Measurements from ENCODE around the gene C18orf32.
"Not testable (repeated sequence)": the region's sequence is repeated elsewhere in the genome, so short reads cannot be mapped to it uniquely, and the experiment has no call there.

The C18orf32 gene

DNA sequence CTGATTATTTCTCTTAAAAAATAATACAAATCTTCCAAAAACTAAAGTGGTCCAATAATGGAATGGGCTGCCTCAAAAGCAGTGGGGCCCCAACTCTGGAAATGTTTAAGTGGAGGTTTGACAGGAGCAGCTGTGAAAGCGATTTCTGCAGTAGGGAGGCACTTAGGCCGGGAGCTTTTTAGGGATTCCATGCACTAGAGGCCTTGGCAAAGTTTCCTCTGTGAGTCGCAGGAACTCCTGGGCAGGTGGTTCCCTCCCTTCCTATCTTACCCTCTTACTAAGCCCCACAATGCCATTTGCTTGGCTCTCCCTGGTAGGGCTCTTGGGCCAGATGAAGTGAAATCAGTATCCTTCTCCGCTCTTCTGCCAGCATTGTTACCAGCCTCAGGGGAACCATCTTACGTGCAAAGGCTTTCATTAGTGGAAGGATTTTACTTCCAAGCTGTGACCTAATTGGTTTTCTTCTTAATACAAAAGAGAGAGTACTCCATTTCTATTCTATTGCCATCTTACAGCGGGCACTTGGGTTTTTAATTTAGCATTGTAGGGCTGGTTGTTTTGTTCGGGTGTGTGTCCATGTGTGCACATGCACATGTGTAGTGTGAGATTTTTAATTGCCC, 34.3 kb upstream of the C18orf32 start:
- Histone ChIP-seq H3K27me3 (ENCODE audit: control insufficient read depth in 5 of 5, insufficient read depth in 4 of 5, low read length in 5 of 5) (no peaks in the 10 kb centered on the region), H3K9me3 (ENCODE audit: control insufficient read depth in 5 of 5, low read length in 5 of 5) (no peaks in the 10 kb centered on the region), H3K36me3 (ENCODE audit: control insufficient read depth in 5 of 5, insufficient read depth in 5 of 5, low read length in 5 of 5) (no peaks in the 10 kb centered on the region), H3K4me1 (ENCODE audit: control insufficient read depth in 5 of 5, insufficient read depth in 5 of 5, low read length in 5 of 5) (no peaks in the 10 kb centered on the region), H3K9ac (ENCODE audit: low read length in 5 of 5) (no peak overlapping the region), H3K27ac (ENCODE audit: low read depth, low read length) (no peak overlapping the region), H3K4me3 (ENCODE audit: low read depth in 1 of 5, low read length in 5 of 5) (no peak overlapping the region)

DNA sequence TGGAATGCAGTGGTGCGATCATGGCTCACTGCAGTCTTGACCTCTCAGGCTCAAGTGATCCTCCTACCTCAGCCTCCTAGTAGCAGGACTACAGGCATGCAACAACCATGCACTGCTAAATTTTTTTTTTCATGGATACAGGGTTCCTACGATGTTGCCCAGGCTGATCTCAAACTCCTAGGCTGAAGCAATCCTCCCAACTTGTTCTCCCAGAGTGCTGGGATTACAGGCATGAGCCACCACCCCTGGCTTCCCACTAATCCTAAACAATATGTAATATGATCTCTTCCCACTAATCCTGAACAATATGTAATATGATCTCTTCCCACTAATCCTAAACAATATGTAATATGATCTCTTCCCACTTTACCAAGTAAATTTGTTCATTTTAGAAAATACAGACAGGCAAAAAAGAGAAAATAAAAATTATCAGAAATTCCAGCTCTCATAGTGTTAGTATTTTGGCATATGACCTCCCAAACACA, 33.7 kb upstream of the C18orf32 start:
- Histone ChIP-seq H3K27me3 (ENCODE audit: control insufficient read depth in 5 of 5, insufficient read depth in 4 of 5, low read length in 5 of 5) (no peaks in the 10 kb centered on the region), H3K9me3 (ENCODE audit: control insufficient read depth in 5 of 5, low read length in 5 of 5) (no peaks in the 10 kb centered on the region), H3K4me3 (ENCODE audit: low read depth in 1 of 5, low read length in 5 of 5) (no peak overlapping the region), H3K4me1 (ENCODE audit: control insufficient read depth in 5 of 5, insufficient read depth in 5 of 5, low read length in 5 of 5) (no peaks in the 10 kb centered on the region), H3K27ac (ENCODE audit: low read depth, low read length) (no peak overlapping the region), H3K9ac (ENCODE audit: low read length in 5 of 5) (no peak overlapping the region), H3K36me3 (ENCODE audit: control insufficient read depth in 5 of 5, insufficient read depth in 5 of 5, low read length in 5 of 5) (no peaks in the 10 kb centered on the region)

GRCh38 chr18:49519101-49519971, 32.3 kb upstream of the C18orf32 start:
- no peaks in the 10 kb centered on the region for H3K4me1 ChIP-seq (ENCODE audit: control insufficient read depth in 5 of 5, insufficient read depth in 5 of 5, low read length in 5 of 5)

DNA sequence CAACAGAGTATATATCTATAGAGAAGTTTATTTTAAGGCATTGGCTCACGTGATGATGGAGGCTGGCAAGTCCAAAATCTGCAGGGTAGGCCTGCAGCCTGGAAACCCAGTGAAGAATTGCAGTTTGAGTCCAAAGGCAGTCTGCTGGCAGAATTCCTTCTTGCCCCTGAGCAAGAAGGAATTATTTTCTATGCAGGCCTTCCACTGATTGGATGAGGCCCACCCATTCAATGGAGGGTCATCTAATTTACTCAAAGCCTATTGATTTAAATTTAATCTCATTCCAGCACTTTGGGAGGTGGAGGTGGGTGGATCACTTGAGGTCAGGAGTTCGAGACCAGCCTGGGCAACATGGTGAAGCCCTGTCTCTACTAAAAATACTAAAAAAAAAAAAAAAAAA, 30.4 kb upstream of the C18orf32 start:
- Histone ChIP-seq H3K27ac (ENCODE audit: low read depth, low read length) (no peak overlapping the region), H3K36me3 (ENCODE audit: control insufficient read depth in 5 of 5, insufficient read depth in 5 of 5, low read length in 5 of 5) (no peaks in the 10 kb centered on the region), H3K9me3 (ENCODE audit: control insufficient read depth in 5 of 5, low read length in 5 of 5) (no peaks in the 10 kb centered on the region), H3K9ac (ENCODE audit: low read length in 5 of 5) (no peak overlapping the region), H3K4me3 (ENCODE audit: low read depth in 1 of 5, low read length in 5 of 5) (no peak overlapping the region), H3K4me1 (ENCODE audit: control insufficient read depth in 5 of 5, insufficient read depth in 5 of 5, low read length in 5 of 5) (no peaks in the 10 kb centered on the region), H3K27me3 (ENCODE audit: control insufficient read depth in 5 of 5, insufficient read depth in 4 of 5, low read length in 5 of 5) (no peaks in the 10 kb centered on the region)

More at GRCh38 chr18:49519101-49519971, 32.3 kb upstream of the C18orf32 start:
- no peak overlapping the region for H3K27ac ChIP-seq (ENCODE audit: low read depth, low read length)
- no peaks in the 10 kb centered on the region for H3K9me3 ChIP-seq (ENCODE audit: control insufficient read depth in 5 of 5, low read length in 5 of 5)
- no peak overlapping the region for H3K4me3 ChIP-seq (ENCODE audit: low read depth in 1 of 5, low read length in 5 of 5)
- H3K9ac ChIP-seq (ENCODE audit: low read length in 5 of 5) = no peak overlapping the region
- no peaks in the 10 kb centered on the region for H3K36me3 ChIP-seq (ENCODE audit: control insufficient read depth in 5 of 5, insufficient read depth in 5 of 5, low read length in 5 of 5)
- H3K27me3 ChIP-seq (ENCODE audit: control insufficient read depth in 5 of 5, insufficient read depth in 4 of 5, low read length in 5 of 5) = no peaks in the 10 kb centered on the region

- Histone ChIP-seq H3K4me1 (ENCODE audit: control insufficient read depth in 5 of 5, insufficient read depth in 5 of 5, low read length in 5 of 5) (no peaks in the 10 kb centered on the region), H3K27ac (ENCODE audit: low read depth, low read length) (no peak overlapping the region), H3K36me3 (ENCODE audit: control insufficient read depth in 5 of 5, insufficient read depth in 5 of 5, low read length in 5 of 5) (no peaks in the 10 kb centered on the region), H3K9me3 (ENCODE audit: control insufficient read depth in 5 of 5, low read length in 5 of 5) (no peaks in the 10 kb centered on the region), H3K4me3 (ENCODE audit: low read depth in 1 of 5, low read length in 5 of 5) (no peak overlapping the region), H3K27me3 (ENCODE audit: control insufficient read depth in 5 of 5, insufficient read depth in 4 of 5, low read length in 5 of 5) (no peaks in the 10 kb centered on the region), H3K9ac (ENCODE audit: low read length in 5 of 5) (no peak overlapping the region)
These were observed 28.5 kb upstream of the C18orf32 start for GRCh38 chr18:49515516-49515915.

DNA sequence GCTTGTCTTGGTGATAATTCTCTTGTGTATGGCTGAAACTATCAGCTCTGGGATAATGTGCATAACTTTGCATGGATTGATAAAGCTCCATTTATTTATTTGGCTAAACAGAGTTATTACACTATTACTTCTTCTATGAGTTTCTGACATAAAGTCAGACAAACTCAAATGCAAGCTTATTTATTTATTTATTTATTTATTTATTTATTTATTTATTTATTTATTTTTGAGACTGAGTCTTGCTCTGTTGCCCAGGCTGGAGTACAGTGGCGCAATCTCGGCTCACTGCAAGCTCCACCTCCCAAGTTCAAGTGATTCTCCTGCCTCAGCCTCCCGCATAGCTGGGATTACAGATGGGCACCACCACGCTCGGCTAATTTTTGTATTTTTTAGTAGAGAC, 28.0 kb upstream of the C18orf32 start:
- H3K27ac ChIP-seq (ENCODE audit: low read depth, low read length); H3K4me1 ChIP-seq (ENCODE audit: control insufficient read depth in 5 of 5, insufficient read depth in 5 of 5, low read length in 5 of 5); H3K27me3 ChIP-seq (ENCODE audit: control insufficient read depth in 5 of 5, insufficient read depth in 4 of 5, low read length in 5 of 5); H3K36me3 ChIP-seq (ENCODE audit: control insufficient read depth in 5 of 5, insufficient read depth in 5 of 5, low read length in 5 of 5); H3K4me3 ChIP-seq (ENCODE audit: low read depth in 1 of 5, low read length in 5 of 5); H3K9ac ChIP-seq (ENCODE audit: low read length in 5 of 5); H3K9me3 ChIP-seq (ENCODE audit: control insufficient read depth in 5 of 5, low read length in 5 of 5): not testable (repeated sequence)

- H3K27ac ChIP-seq (ENCODE audit: low read depth, low read length) = no peak overlapping the region
- H3K9ac ChIP-seq (ENCODE audit: low read length in 5 of 5) = no peak overlapping the region
These were observed 27.5 kb upstream of the C18orf32 start for GRCh38 chr18:49514577-49514976.

GRCh38 chr18:49512876-49513275, 25.8 kb upstream of the C18orf32 start:
- H3K27ac ChIP-seq (ENCODE audit: low read depth, low read length); H3K4me3 ChIP-seq (ENCODE audit: low read depth in 1 of 5, low read length in 5 of 5); H3K36me3 ChIP-seq (ENCODE audit: control insufficient read depth in 5 of 5, insufficient read depth in 5 of 5, low read length in 5 of 5); H3K9ac ChIP-seq (ENCODE audit: low read length in 5 of 5); H3K4me1 ChIP-seq (ENCODE audit: control insufficient read depth in 5 of 5, insufficient read depth in 5 of 5, low read length in 5 of 5); H3K9me3 ChIP-seq (ENCODE audit: control insufficient read depth in 5 of 5, low read length in 5 of 5); H3K27me3 ChIP-seq (ENCODE audit: control insufficient read depth in 5 of 5, insufficient read depth in 4 of 5, low read length in 5 of 5): not testable (repeated sequence)

More at GRCh38 chr18:49514577-49514976, 27.5 kb upstream of the C18orf32 start:
- Histone ChIP-seq H3K27me3 (ENCODE audit: control insufficient read depth in 5 of 5, insufficient read depth in 4 of 5, low read length in 5 of 5) (no peaks in the 10 kb centered on the region), H3K4me1 (ENCODE audit: control insufficient read depth in 5 of 5, insufficient read depth in 5 of 5, low read length in 5 of 5) (no peaks in the 10 kb centered on the region), H3K9me3 (ENCODE audit: control insufficient read depth in 5 of 5, low read length in 5 of 5) (no peaks in the 10 kb centered on the region), H3K4me3 (ENCODE audit: low read depth in 1 of 5, low read length in 5 of 5) (no peak overlapping the region), H3K36me3 (ENCODE audit: control insufficient read depth in 5 of 5, insufficient read depth in 5 of 5, low read length in 5 of 5) (no peaks in the 10 kb centered on the region)

DNA sequence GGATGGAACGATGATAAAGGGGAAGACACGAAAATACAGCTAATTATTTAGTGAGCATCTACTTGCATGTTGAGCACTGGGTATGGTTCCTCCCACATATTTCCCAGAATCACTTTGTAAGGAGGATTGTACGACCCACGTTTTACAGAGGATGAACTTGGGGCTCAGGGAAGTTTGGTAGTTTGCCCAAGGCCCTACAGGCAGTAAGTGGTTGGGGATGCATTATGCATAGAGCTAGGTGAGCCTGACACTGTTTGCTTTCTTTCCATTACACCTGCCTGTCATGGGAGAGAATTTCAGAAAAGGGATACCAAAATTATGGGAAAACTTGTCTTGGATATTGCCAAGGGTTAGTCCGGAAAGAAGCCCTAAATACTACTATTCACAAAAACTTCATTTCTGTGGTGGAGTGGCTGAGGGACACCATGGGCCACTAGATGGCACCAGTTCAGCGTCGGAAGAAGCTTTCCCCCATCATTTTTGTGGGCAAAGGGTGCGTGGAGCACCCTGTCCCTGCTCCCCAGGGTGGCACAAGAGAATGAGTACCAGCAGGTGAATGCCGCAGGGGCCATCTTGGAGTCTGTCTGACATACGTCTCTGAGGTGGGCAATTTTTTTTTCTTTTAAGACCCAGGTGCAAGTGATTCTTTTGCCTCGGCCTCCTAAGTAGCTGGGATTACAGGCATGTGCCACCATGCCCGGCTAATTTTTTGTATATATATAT, 23.5 kb upstream of the C18orf32 start:
- Histone ChIP-seq H3K9ac (ENCODE audit: low read length in 5 of 5) (no peak overlapping the region), H3K9me3 (ENCODE audit: control insufficient read depth in 5 of 5, low read length in 5 of 5) (no peaks in the 10 kb centered on the region), H3K4me3 (ENCODE audit: low read depth in 1 of 5, low read length in 5 of 5) (no peak overlapping the region)

DNA sequence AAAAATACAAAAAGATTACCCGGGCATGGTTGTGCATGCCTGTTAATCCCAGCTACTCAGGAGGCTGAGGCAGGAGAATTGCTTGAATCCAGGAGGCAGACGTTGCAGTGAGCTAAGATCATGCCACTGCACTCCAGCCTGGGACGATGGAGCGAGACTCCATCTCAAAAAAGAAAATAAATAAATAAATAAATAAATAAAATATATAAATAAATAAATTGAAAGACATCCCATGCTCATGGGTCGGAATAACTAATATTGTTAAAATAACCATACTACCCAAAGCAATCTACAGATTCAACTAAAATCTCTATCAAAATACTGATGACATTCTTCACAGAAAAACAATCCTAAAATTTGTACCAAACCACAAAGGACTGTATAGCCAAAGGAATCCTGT, 19.4 kb upstream of the C18orf32 start:
- H3K27ac ChIP-seq (ENCODE audit: low read depth, low read length); H3K9ac ChIP-seq (ENCODE audit: low read length in 5 of 5); H3K27me3 ChIP-seq (ENCODE audit: control insufficient read depth in 5 of 5, insufficient read depth in 4 of 5, low read length in 5 of 5); H3K36me3 ChIP-seq (ENCODE audit: control insufficient read depth in 5 of 5, insufficient read depth in 5 of 5, low read length in 5 of 5); H3K4me1 ChIP-seq (ENCODE audit: control insufficient read depth in 5 of 5, insufficient read depth in 5 of 5, low read length in 5 of 5); H3K9me3 ChIP-seq (ENCODE audit: control insufficient read depth in 5 of 5, low read length in 5 of 5); H3K4me3 ChIP-seq (ENCODE audit: low read depth in 1 of 5, low read length in 5 of 5): not testable (repeated sequence)

More for the DNA sequence above, 23.5 kb upstream of the C18orf32 start:
- Histone ChIP-seq H3K36me3 (ENCODE audit: control insufficient read depth in 5 of 5, insufficient read depth in 5 of 5, low read length in 5 of 5) (no peaks in the 10 kb centered on the region), H3K27ac (ENCODE audit: low read depth, low read length) (no peak overlapping the region), H3K4me1 (ENCODE audit: control insufficient read depth in 5 of 5, insufficient read depth in 5 of 5, low read length in 5 of 5) (no peaks in the 10 kb centered on the region), H3K27me3 (ENCODE audit: control insufficient read depth in 5 of 5, insufficient read depth in 4 of 5, low read length in 5 of 5) (peaks cover 0 to 2% (median 0%) of the 10 kb centered on the region in 5 donors)

All from subcutaneous abdominal adipose tissue (tissue), 5 donors.